IMR-90 (cell line): ENCODE results near the gene CENPT. TPM values are rescaled to one million over a fixed set of nuclear protein-coding genes. Genes with fewer than 3 reads are reported as not detected.

ENCODE experiments used
- ATAC-seq: fragments of 200-7000 bp; cut with Tn5 transposase; 2 replicates; pipeline ENCODE4 v1.9.1; 2020; ENCODE audit warnings: low read depth, mild to moderate bottlenecking, moderate library complexity
- BruUV-seq: library from RNA; stranded (reverse); fragments of 400-500 nt; replicated peaks from 2 replicates; lab custom pipeline; 2021; lab: Mats Ljungman, UMichigan
- CTCF ChIA-PET: fragments of 300-600 bp; formaldehyde crosslinking; extraction: SDS; loops from one replicate; lab custom pipeline; 2021; ENCODE audit warnings: antibody characterized with exemption; lab: Yijun Ruan, JAX
- POLR2A ChIA-PET: fragments of 300-600 bp; sonication (Branson Sonifier 250); formaldehyde crosslinking; loops from one replicate; lab custom pipeline; 2022; ENCODE audit warnings: antibody characterized with exemption; ENCODE audit not compliant: unreplicated experiment; lab: Charles Lee
- DNase-seq: peaks from one replicate; pipeline ENCODE4 v3.0.0; 2013
- H2AFZ ChIP-seq: replicated peaks from 2 replicates; pipeline ENCODE3; 2013; ENCODE audit warnings: low read length, mild to moderate bottlenecking; ENCODE audit not compliant: poor library complexity
- H2AK5ac ChIP-seq: 2 replicates; pipeline ENCODE4 v1.6.1; 2013; ENCODE audit warnings: low read depth, low read length, inconsistent platforms
- H2AK9ac ChIP-seq: replicated peaks from 2 replicates; pipeline ENCODE3; 2013; ENCODE audit warnings: mild to moderate bottlenecking, low read depth, low read length, moderate library complexity; ENCODE audit not compliant: poor library complexity
- H2BK120ac ChIP-seq: 2 replicates; pipeline ENCODE4 v1.6.1; 2013; ENCODE audit warnings: low read depth, low read length, inconsistent platforms
- H2BK15ac ChIP-seq: 3 replicates; pipeline ENCODE4 v1.6.1; 2013; ENCODE audit warnings: low read depth, low read length, inconsistent platforms
- H2BK20ac ChIP-seq: 2 replicates; pipeline ENCODE4 v1.6.1; 2013; ENCODE audit warnings: low read depth, mild to moderate bottlenecking, inconsistent platforms, low read length, moderate library complexity
- H2BK5ac ChIP-seq: 2 replicates; pipeline ENCODE4 v1.6.1; 2013; ENCODE audit warnings: mild to moderate bottlenecking, low read depth, low read length, inconsistent platforms; ENCODE audit not compliant: poor library complexity, severe bottlenecking
- H3K14ac ChIP-seq: replicated peaks from 2 replicates; pipeline ENCODE4 v1.6.1; 2013; ENCODE audit warnings: low read depth, low read length, inconsistent platforms
- H3K18ac ChIP-seq: 2 replicates; pipeline ENCODE4 v1.6.1; 2013; ENCODE audit warnings: low read depth, low read length, control low read depth
- H3K23ac ChIP-seq: 2 replicates; pipeline ENCODE4 v1.6.1; 2013; ENCODE audit warnings: low read depth, low read length, inconsistent platforms
- H3K27ac ChIP-seq: 2 replicates; pipeline ENCODE4 v1.5.1; 2013; ENCODE audit warnings: mild to moderate bottlenecking, control low read depth, low read length; ENCODE audit not compliant: insufficient read depth
- H3K27me3 ChIP-seq: 2 replicates; pipeline ENCODE4 v1.6.1; 2013; ENCODE audit warnings: low read length; ENCODE audit not compliant: control insufficient read depth, insufficient read depth
- H3K36me3 ChIP-seq: 2 replicates; pipeline ENCODE4 v1.6.1; 2013; ENCODE audit warnings: low read length, mixed read lengths; ENCODE audit not compliant: control insufficient read depth, insufficient read depth
- H3K4ac ChIP-seq: 2 replicates; pipeline ENCODE4 v1.6.1; 2013; ENCODE audit warnings: low read depth, low read length, inconsistent platforms
- H3K4me1 ChIP-seq: 2 replicates; pipeline ENCODE4 v1.6.1; 2013; ENCODE audit warnings: low read length, mixed read lengths; ENCODE audit not compliant: control insufficient read depth, insufficient read depth
- H3K4me2 ChIP-seq: 2 replicates; pipeline ENCODE4 v1.6.1; 2013; ENCODE audit warnings: low read depth, mild to moderate bottlenecking, control low read depth, low read length, moderate library complexity
- H3K4me3 ChIP-seq: 2 replicates; pipeline ENCODE4 v1.5.1; 2013; ENCODE audit warnings: low read depth, mild to moderate bottlenecking, control low read depth, low read length, moderate library complexity; ENCODE audit not compliant: insufficient read depth
- H3K56ac ChIP-seq: 2 replicates; pipeline ENCODE4 v1.6.1; 2013; ENCODE audit warnings: low read length, inconsistent platforms; ENCODE audit not compliant: insufficient read depth; ENCODE audit errors: extremely low read depth
- H3K79me1 ChIP-seq, 2 experiments: 2 replicates each; pipeline ENCODE4 v1.6.1; 2013; ENCODE audit warnings: low read length in 2 of 2, inconsistent platforms in 1 of 2, low read depth in 1 of 2
- H3K9ac ChIP-seq: 2 replicates; pipeline ENCODE4 v1.6.1; 2013; ENCODE audit warnings: low read depth, low read length, control low read depth
- H3K9me1 ChIP-seq: 2 replicates; pipeline ENCODE4 v1.6.1; 2013; ENCODE audit warnings: low read length, inconsistent platforms; ENCODE audit not compliant: insufficient read depth
- H3K9me3 ChIP-seq: 2 replicates; pipeline ENCODE4 v1.6.1; 2013; ENCODE audit warnings: low read length; ENCODE audit not compliant: control insufficient read depth, insufficient read depth
- H4K20me1 ChIP-seq: 2 replicates; pipeline ENCODE4 v1.6.1; 2013; ENCODE audit warnings: low read length, inconsistent platforms; ENCODE audit not compliant: insufficient read depth
- H4K5ac ChIP-seq: 2 replicates; pipeline ENCODE4 v1.6.1; 2013; ENCODE audit warnings: mild to moderate bottlenecking, low read depth, low read length, control low read depth
- H4K8ac ChIP-seq, 2 experiments: 2 replicates each; pipeline ENCODE4 v1.6.1; 2013; ENCODE audit warnings: low read depth in 2 of 2, low read length in 2 of 2, control low read depth in 1 of 2, inconsistent platforms in 1 of 2
- H4K91ac ChIP-seq: 2 replicates; pipeline ENCODE4 v1.6.1; 2013; ENCODE audit warnings: low read depth, low read length, inconsistent platforms; ENCODE audit not compliant: insufficient read depth
- BHLHE40 ChIP-seq: fragments of 150-350 bp; IDR thresholded peaks from 2 replicates; pipeline ENCODE4 v1.6.1; 2016; ENCODE audit warnings: mild to moderate bottlenecking, low read depth, low read length
- CEBPB ChIP-seq: IDR thresholded peaks from 2 replicates; pipeline ENCODE4 v1.6.1; 2012; ENCODE audit warnings: low read depth, low read length, improper control_type of control experiment
- CHD1 ChIP-seq: IDR thresholded peaks from 2 replicates; pipeline ENCODE4 v1.6.1; 2012; ENCODE audit warnings: low read depth, low read length, improper control_type of control experiment
- CTCF ChIP-seq: conservative IDR thresholded peaks from 2 replicates; pipeline ENCODE4 v1.5.1; 2012; ENCODE audit warnings: mild to moderate bottlenecking, low read depth, low read length, improper control_type of control experiment
- FOS ChIP-seq: fragments of 150-350 bp; IDR thresholded peaks from 2 replicates; pipeline ENCODE4 v1.6.1; 2016; ENCODE audit warnings: low read depth, low read length
- MAZ ChIP-seq: IDR thresholded peaks from 2 replicates; pipeline ENCODE4 v1.6.1; 2012; ENCODE audit warnings: low read depth, mild to moderate bottlenecking, low read length, improper control_type of control experiment, moderate library complexity, borderline replicate concordance
- MXI1 ChIP-seq: IDR thresholded peaks from 2 replicates; pipeline ENCODE4 v1.6.1; 2012; ENCODE audit warnings: low read depth, mild to moderate bottlenecking, low read length, moderate library complexity, borderline replicate concordance
- POLR2A ChIP-seq: IDR thresholded peaks from 2 replicates; pipeline ENCODE4 v1.6.1; 2012; ENCODE audit warnings: mild to moderate bottlenecking, low read depth, low read length
- RAD21 ChIP-seq: IDR thresholded peaks from 2 replicates; pipeline ENCODE4 v1.6.1; 2012; ENCODE audit warnings: low read length, improper control_type of control experiment
- RCOR1 ChIP-seq: IDR thresholded peaks from 2 replicates; pipeline ENCODE4 v1.6.1; 2012; ENCODE audit warnings: mild to moderate bottlenecking, low read length, improper control_type of control experiment; ENCODE audit not compliant: insufficient replicate concordance
- SMC3 ChIP-seq: fragments of 150-350 bp; IDR thresholded peaks from 2 replicates; pipeline ENCODE4 v1.6.1; 2016; ENCODE audit warnings: low read depth, mild to moderate bottlenecking, antibody characterized with exemption, low read length, moderate library complexity
- USF2 ChIP-seq: fragments of 150-350 bp; IDR thresholded peaks from 2 replicates; pipeline ENCODE4 v1.6.1; 2017; ENCODE audit warnings: mild to moderate bottlenecking, antibody characterized with exemption, low read length, low read depth
- WGBS, 2 experiments: methylation state at CpG; one replicate each; pipeline versions ENCODE4 v1.1.5 to v1.1.7; 2013; ENCODE audit warnings: missing lambda C conversion rate in 2 of 2; ENCODE audit not compliant: insufficient read length in 1 of 2; ENCODE audit errors: extremely low coverage in 2 of 2; 5-methylcytosine and 5-hydroxymethylcytosine counted together
- dilution Hi-C: fragments of 300-500 bp; cut with HindIII; formaldehyde crosslinking; loops from one replicate; pipeline ENCODE4 v1.14.3; 2018; ENCODE audit warnings: low sequenced_read_pairs; ENCODE audit not compliant: unreplicated experiment
- in situ Hi-C: fragments of 300-500 bp; cut with MboI; formaldehyde crosslinking; loops from 3 replicates; pipeline ENCODE4 v1.14.3; 2019; ENCODE audit warnings: low sequenced_read_pairs, inconsistent platforms, mixed read lengths
- intact Hi-C: fragments of 100-400 bp; cut with micrococcal nuclease; formaldehyde crosslinking; loops from 2 replicates; pipeline ENCODE4 v1.10.0; 2022
- polyA plus RNA-seq, 3 experiments: library from polyadenylated mRNA; depleted of rRNA; stranded (reverse); fragments of >200 nt; gene quantifications; 2 replicates each; pipeline ENCODE4 v1.2.3, GENCODE V29; 2012; ENCODE audit warnings: low replicate concordance in 1 of 3
- total RNA-seq: library from RNA; depleted of rRNA; stranded (reverse); fragments of >200 nt; gene quantifications from 2 replicates; pipeline ENCODE4 v1.2.3, GENCODE V29; 2012

Gene CENPT
- total and polyA plus RNA-seq, 2 of the 4 experiments (the other 2 are of a cell fraction) = 33.3 to 83.1 TPM

GRCh38 chr16:67880584-67880983 is 33.1 kb upstream of the CENPT start:
- no peak overlapping the region for H3K14ac ChIP-seq
- peaks cover 11 to 31% of the 10 kb centered on the region in 2 experiments; a peak in 3 of 4 replicates for H3K79me1 ChIP-seq
- dilution Hi-C loops (no loop called here), in situ Hi-C loops (no loop called here), intact Hi-C loops (no loop called here)
- no peaks in the 10 kb centered on the region for H3K9me3 ChIP-seq
- H3K4me1 ChIP-seq = peaks cover 4% of the 10 kb centered on the region; the same call in 1 of the 2 replicates
- no peak overlapping the region for H3K4me3 ChIP-seq
- H3K23ac ChIP-seq = no peak overlapping the region
- no peak overlapping the region for H2BK120ac ChIP-seq
- no peak overlapping the region for H2AK9ac ChIP-seq
- ChIA-PET POLR2A (no interaction called here), CTCF (interaction anchor here (0.6 to 0.9 kb wide), 2 partner anchors 9 to 33 kb away, joined by 3 read pairs; no protein-coding TSS in a partner anchor)
- H3K4ac ChIP-seq = no peak overlapping the region
- no peak overlapping the region for H4K5ac ChIP-seq
- no peak for ATAC-seq
- H3K27ac ChIP-seq = no peak overlapping the region
- DNase-seq = no peak
- H2BK5ac ChIP-seq = no peak overlapping the region
- no peak overlapping the region for H3K4me2 ChIP-seq
- H3K9me1 ChIP-seq = peaks cover 3% of the 10 kb centered on the region; the same call in 1 of the 2 replicates
- H2BK20ac ChIP-seq = no peak overlapping the region
- no peak overlapping the region for H3K18ac ChIP-seq
- peaks cover 52% of the 10 kb centered on the region for H4K20me1 ChIP-seq
- H2AFZ ChIP-seq = no peak overlapping the region
- TF ChIP-seq MXI1 (no peak), CHD1 (no peak), FOS (no peak), BHLHE40 (no peak), RAD21 (no peak), RCOR1 (no peak), POLR2A (no peak), USF2 (no peak), SMC3 (no peak), CTCF (no peak), CEBPB (no peak), MAZ (no peak)
- no peaks in the 10 kb centered on the region for H3K27me3 ChIP-seq
- H4K8ac ChIP-seq = no peak overlapping the region
- H4K91ac ChIP-seq = no peak overlapping the region
- WGBS, 2 experiments = 100% methylated on average over 3 of the region's 13 CpGs; no CpG with 5 or more reads in 1 of the 2 experiments
- no peak overlapping the region for H2BK15ac ChIP-seq
- H3K36me3 ChIP-seq = peaks cover 83% of the 10 kb centered on the region
- no peak overlapping the region for H3K56ac ChIP-seq
- no peak overlapping the region for H2AK5ac ChIP-seq
- no TSS peak for BruUV-seq
- H3K9ac ChIP-seq = no peak overlapping the region
